Measurements from ENCODE around the gene MLPH.
"Not testable (repeated sequence)": the region's sequence is repeated elsewhere in the genome, so short reads cannot be mapped to it uniquely, and the experiment has no call there.

Gene MLPH

GRCh38 chr2:237593036-237593435, 106.0 kb downstream of the MLPH start:
- no peak for DNase-seq

- DNase-seq = peak; percentile 63
Observed at GRCh38 chr2:237593596-237594320, 106.7 kb downstream of the MLPH start.

GRCh38 chr2:237594514-237594871, 107.4 kb downstream of the MLPH start:
- DNase-seq = no peak

- not testable (repeated sequence) for DNase-seq
Observed at GRCh38 chr2:237595829-237596519, 108.9 kb downstream of the MLPH start.

- no peak for DNase-seq
Observed at GRCh38 chr2:237596520-237597195, 109.6 kb downstream of the MLPH start.

- DNase-seq = no peak
Observed at GRCh38 chr2:237597196-237598145, 110.4 kb downstream of the MLPH start.

GRCh38 chr2:237598468-237599208, 111.6 kb downstream of the MLPH start:
- no peak for DNase-seq

GRCh38 chr2:237599465-237600110, 112.5 kb downstream of the MLPH start:
- no peak for DNase-seq

- DNase-seq = no peak
Observed at GRCh38 chr2:237600205-237600846, 113.3 kb downstream of the MLPH start.

- no peak for DNase-seq
Observed at GRCh38 chr2:237601453-237602116, 114.5 kb downstream of the MLPH start.

- DNase-seq = no peak
Observed at GRCh38 chr2:237602409-237602808, 115.4 kb downstream of the MLPH start.

- no peak for DNase-seq
Observed at GRCh38 chr2:237603049-237603717, 116.1 kb downstream of the MLPH start.

GRCh38 chr2:237603718-237604362, 116.8 kb downstream of the MLPH start:
- no peak for DNase-seq

- DNase-seq = no peak
Observed at GRCh38 chr2:237604391-237604790, 117.3 kb downstream of the MLPH start.

Measured in NCI-H2171 (cell line).